HEK293 (cell line): Measurements from ENCODE around the gene OR5AC2.

ENCODE experiments used
- CTCF ChIA-PET: fragments of 350-600 bp; formaldehyde crosslinking; extraction: SDS; loops from one replicate; lab custom pipeline; 2021; ENCODE audit warnings: antibody characterized with exemption; lab: Yijun Ruan, JAX
- POLR2A ChIA-PET: fragments of 300-600 bp; formaldehyde crosslinking; extraction: SDS; loops from one replicate; lab custom pipeline; 2020; ENCODE audit warnings: antibody characterized with exemption, inconsistent platforms; lab: Yijun Ruan, JAX
- H3K27ac ChIP-seq: fragments of 200-500 bp; sonication (Bioruptor generic); 2 replicates; pipeline ENCODE4 v1.5.1; 2014; ENCODE audit warnings: low read depth, low read length, control low read depth, inconsistent platforms; ENCODE audit errors: extremely low read depth
- H3K36me3 ChIP-seq, 2 experiments: fragments of 200-500 bp in 1 of 2; sonication (Bioruptor generic) in 1 of 2; 1 replicate in 1 of 2; 2 replicates in 1 of 2; pipeline ENCODE4 v1.5.1; 2014 to 2017; ENCODE audit warnings: inconsistent platforms in 2 of 2, low read length in 2 of 2; ENCODE audit not compliant: control insufficient read depth in 2 of 2, insufficient read depth in 1 of 2
- H3K4me1 ChIP-seq: fragments of 200-500 bp; sonication (Bioruptor generic); 2 replicates; pipeline ENCODE4 v1.5.1; 2014; ENCODE audit warnings: mild to moderate bottlenecking, low read length, inconsistent platforms; ENCODE audit not compliant: control insufficient read depth, insufficient read depth
- H3K4me3 ChIP-seq: 2 replicates; pipeline ENCODE4 v1.5.1; 2011; ENCODE audit warnings: low read depth, mild to moderate bottlenecking, control low read depth, low read length, moderate library complexity
- H3K9me3 ChIP-seq: fragments of 200-500 bp; sonication (Bioruptor generic); 2 replicates; pipeline ENCODE4 v1.5.1; 2014; ENCODE audit warnings: low read depth, low read length, inconsistent platforms; ENCODE audit not compliant: control insufficient read depth, insufficient read depth
- BCL11A ChIP-seq: fragments of 450-650 bp; formaldehyde crosslinking; IDR thresholded peaks from 2 replicates; pipeline ENCODE4 v1.5.1; 2016; ENCODE audit warnings: low read depth, missing biosample characterization, missing genetic modification characterization
- KLF7 ChIP-seq: fragments of 450-650 bp; formaldehyde crosslinking; IDR thresholded peaks from 2 replicates; pipeline ENCODE4 v1.5.1; 2016; ENCODE audit warnings: missing biosample characterization, missing genetic modification characterization, borderline replicate concordance
- SCRT1 ChIP-seq: fragments of 450-650 bp; formaldehyde crosslinking; IDR thresholded peaks from 2 replicates; pipeline ENCODE4 v1.5.1; 2016; ENCODE audit warnings: missing biosample characterization, missing genetic modification characterization, borderline replicate concordance
- SCRT2 ChIP-seq: fragments of 450-650 bp; formaldehyde crosslinking; IDR thresholded peaks from 2 replicates; pipeline ENCODE4 v1.5.1; 2016; ENCODE audit warnings: missing biosample characterization, missing genetic modification characterization
- SP3 ChIP-seq: fragments of 450-650 bp; formaldehyde crosslinking; IDR thresholded peaks from 2 replicates; pipeline ENCODE4 v1.5.1; 2016; ENCODE audit warnings: missing biosample characterization, missing genetic modification characterization
- ZBTB1 ChIP-seq: fragments of 450-650 bp; formaldehyde crosslinking; IDR thresholded peaks from 2 replicates; pipeline ENCODE4 v1.5.1; 2016; ENCODE audit warnings: missing biosample characterization, missing genetic modification characterization
- ZBTB20 ChIP-seq: fragments of 450-650 bp; formaldehyde crosslinking; IDR thresholded peaks from 2 replicates; pipeline ENCODE4 v1.5.1; 2016; ENCODE audit warnings: missing biosample characterization, missing genetic modification characterization
- ZBTB48 ChIP-seq: fragments of 450-650 bp; formaldehyde crosslinking; IDR thresholded peaks from 2 replicates; pipeline ENCODE4 v1.5.1; 2016; ENCODE audit warnings: missing biosample characterization, missing genetic modification characterization
- ZNF133 ChIP-seq: fragments of 450-650 bp; formaldehyde crosslinking; IDR thresholded peaks from 2 replicates; pipeline ENCODE4 v1.5.1; 2016; ENCODE audit warnings: missing biosample characterization, missing genetic modification characterization
- ZNF184 ChIP-seq: fragments of 450-650 bp; IDR thresholded peaks from 2 replicates; pipeline ENCODE4 v1.5.1; 2018; ENCODE audit warnings: missing biosample characterization, mild to moderate bottlenecking, missing genetic modification characterization
- ZNF19 ChIP-seq: fragments of 450-650 bp; formaldehyde crosslinking; IDR thresholded peaks from 2 replicates; pipeline ENCODE4; 2016; ENCODE audit warnings: missing biosample characterization, missing genetic modification characterization, low read depth
- ZNF223 ChIP-seq: fragments of 450-650 bp; formaldehyde crosslinking; IDR thresholded peaks from 2 replicates; pipeline ENCODE4 v1.5.1; 2016; ENCODE audit warnings: missing biosample characterization, missing genetic modification characterization
- ZNF37A ChIP-seq: fragments of 450-650 bp; IDR thresholded peaks from 2 replicates; pipeline ENCODE4 v1.5.1; 2018; ENCODE audit warnings: missing biosample characterization, missing genetic modification characterization
- ZNF549 ChIP-seq: fragments of 450-650 bp; IDR thresholded peaks from 2 replicates; pipeline ENCODE4 v1.5.1; 2018; ENCODE audit warnings: missing biosample characterization, missing genetic modification characterization, mild to moderate bottlenecking, inconsistent platforms, moderate library complexity
- ZNF560 ChIP-seq: fragments of 450-650 bp; formaldehyde crosslinking; IDR thresholded peaks from 2 replicates; pipeline ENCODE4 v1.5.1; 2017; ENCODE audit warnings: missing biosample characterization, missing genetic modification characterization, borderline replicate concordance
- ZNF629 ChIP-seq: fragments of 450-650 bp; formaldehyde crosslinking; IDR thresholded peaks from 2 replicates; pipeline ENCODE4 v1.5.1; 2017; ENCODE audit warnings: missing biosample characterization, missing genetic modification characterization
- ZNF776 ChIP-seq: fragments of 450-650 bp; formaldehyde crosslinking; IDR thresholded peaks from 2 replicates; pipeline ENCODE4 v1.5.0; 2017; ENCODE audit warnings: missing biosample characterization, missing genetic modification characterization, borderline replicate concordance
- ZNF792 ChIP-seq: fragments of 450-650 bp; formaldehyde crosslinking; IDR thresholded peaks from 2 replicates; pipeline ENCODE4 v1.5.1; 2016; ENCODE audit warnings: missing biosample characterization, missing genetic modification characterization
- TF ChIP-seq, protein P1 (sequence below): fragments of 450-650 bp; formaldehyde crosslinking; IDR thresholded peaks from 2 replicates; pipeline ENCODE4 v1.5.1; 2017; ENCODE audit warnings: missing biosample characterization, missing genetic modification characterization
- TF ChIP-seq, protein P2 (sequence below): fragments of 450-650 bp; formaldehyde crosslinking; IDR thresholded peaks from 2 replicates; pipeline ENCODE4 v1.5.1; 2017; ENCODE audit warnings: missing biosample characterization, missing genetic modification characterization
- TF ChIP-seq, protein P3 (sequence below): fragments of 450-650 bp; formaldehyde crosslinking; IDR thresholded peaks from 2 replicates; pipeline ENCODE4 v1.5.1; 2017; ENCODE audit warnings: missing biosample characterization, missing genetic modification characterization
- TF ChIP-seq, protein P4 (sequence below): fragments of 450-650 bp; formaldehyde crosslinking; IDR thresholded peaks from 2 replicates; pipeline ENCODE4 v1.5.1; 2016; ENCODE audit warnings: missing biosample characterization, missing genetic modification characterization

The OR5AC2 gene

DNA sequence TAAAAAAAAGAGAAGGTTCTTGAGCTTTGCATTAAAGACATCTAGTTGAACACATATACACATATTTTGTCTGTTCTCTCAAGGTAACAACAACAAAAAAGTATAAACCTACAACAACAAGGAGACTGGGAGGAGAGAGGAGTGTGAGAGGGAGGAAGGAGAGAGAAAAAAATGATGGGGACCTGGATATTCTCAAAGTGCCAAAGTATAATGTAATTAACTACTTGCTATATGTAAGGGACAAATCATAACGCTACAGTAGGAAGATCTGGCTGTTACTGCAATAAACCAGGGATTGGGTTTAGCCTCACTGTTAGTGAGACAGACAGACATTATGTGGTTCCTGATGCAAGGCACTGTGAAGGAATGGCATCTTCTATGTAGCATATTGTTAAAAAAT, 37.7 kb upstream of the OR5AC2 start:
- Histone ChIP-seq H3K4me3 (no peak overlapping the region), H3K36me3 (no peaks in the 10 kb centered on the region), H3K4me1 (no peaks in the 10 kb centered on the region), H3K27ac (no peak overlapping the region), H3K9me3 (no peaks in the 10 kb centered on the region)
- TF ChIP-seq, protein P1, sequence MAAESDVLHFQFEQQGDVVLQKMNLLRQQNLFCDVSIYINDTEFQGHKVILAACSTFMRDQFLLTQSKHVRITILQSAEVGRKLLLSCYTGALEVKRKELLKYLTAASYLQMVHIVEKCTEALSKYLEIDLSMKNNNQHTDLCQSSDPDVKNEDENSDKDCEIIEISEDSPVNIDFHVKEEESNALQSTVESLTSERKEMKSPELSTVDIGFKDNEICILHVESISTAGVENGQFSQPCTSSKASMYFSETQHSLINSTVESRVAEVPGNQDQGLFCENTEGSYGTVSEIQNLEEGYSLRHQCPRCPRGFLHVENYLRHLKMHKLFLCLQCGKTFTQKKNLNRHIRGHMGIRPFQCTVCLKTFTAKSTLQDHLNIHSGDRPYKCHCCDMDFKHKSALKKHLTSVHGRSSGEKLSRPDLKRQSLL (tag by site-specific recombination): no peak
- TF ChIP-seq, protein P2, sequence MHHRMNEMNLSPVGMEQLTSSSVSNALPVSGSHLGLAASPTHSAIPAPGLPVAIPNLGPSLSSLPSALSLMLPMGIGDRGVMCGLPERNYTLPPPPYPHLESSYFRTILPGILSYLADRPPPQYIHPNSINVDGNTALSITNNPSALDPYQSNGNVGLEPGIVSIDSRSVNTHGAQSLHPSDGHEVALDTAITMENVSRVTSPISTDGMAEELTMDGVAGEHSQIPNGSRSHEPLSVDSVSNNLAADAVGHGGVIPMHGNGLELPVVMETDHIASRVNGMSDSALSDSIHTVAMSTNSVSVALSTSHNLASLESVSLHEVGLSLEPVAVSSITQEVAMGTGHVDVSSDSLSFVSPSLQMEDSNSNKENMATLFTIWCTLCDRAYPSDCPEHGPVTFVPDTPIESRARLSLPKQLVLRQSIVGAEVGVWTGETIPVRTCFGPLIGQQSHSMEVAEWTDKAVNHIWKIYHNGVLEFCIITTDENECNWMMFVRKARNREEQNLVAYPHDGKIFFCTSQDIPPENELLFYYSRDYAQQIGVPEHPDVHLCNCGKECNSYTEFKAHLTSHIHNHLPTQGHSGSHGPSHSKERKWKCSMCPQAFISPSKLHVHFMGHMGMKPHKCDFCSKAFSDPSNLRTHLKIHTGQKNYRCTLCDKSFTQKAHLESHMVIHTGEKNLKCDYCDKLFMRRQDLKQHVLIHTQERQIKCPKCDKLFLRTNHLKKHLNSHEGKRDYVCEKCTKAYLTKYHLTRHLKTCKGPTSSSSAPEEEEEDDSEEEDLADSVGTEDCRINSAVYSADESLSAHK: no peak
- TF ChIP-seq ZNF223 (no peak), ZBTB1 (no peak), ZBTB20 (tag by site-specific recombination) (no peak), SCRT1 (tag by site-specific recombination) (no peak), KLF7 (tag by site-specific recombination) (no peak), BCL11A (tag by site-specific recombination) (no peak), ZNF776 (tag by site-specific recombination) (no peak), ZNF19 (no peak), ZNF37A (no peak), ZNF560 (tag by site-specific recombination) (no peak), ZBTB48 (tag by site-specific recombination) (no peak), ZNF133 (tag by site-specific recombination) (no peak), SP3 (tag by site-specific recombination) (no peak), ZNF184 (no peak), ZNF549 (no peak), ZNF792 (tag by site-specific recombination) (no peak)
- TF ChIP-seq, protein P3, sequence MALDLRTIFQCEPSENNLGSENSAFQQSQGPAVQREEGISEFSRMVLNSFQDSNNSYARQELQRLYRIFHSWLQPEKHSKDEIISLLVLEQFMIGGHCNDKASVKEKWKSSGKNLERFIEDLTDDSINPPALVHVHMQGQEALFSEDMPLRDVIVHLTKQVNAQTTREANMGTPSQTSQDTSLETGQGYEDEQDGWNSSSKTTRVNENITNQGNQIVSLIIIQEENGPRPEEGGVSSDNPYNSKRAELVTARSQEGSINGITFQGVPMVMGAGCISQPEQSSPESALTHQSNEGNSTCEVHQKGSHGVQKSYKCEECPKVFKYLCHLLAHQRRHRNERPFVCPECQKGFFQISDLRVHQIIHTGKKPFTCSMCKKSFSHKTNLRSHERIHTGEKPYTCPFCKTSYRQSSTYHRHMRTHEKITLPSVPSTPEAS (tag by site-specific recombination): no peak
- POLR2A ChIA-PET: no interaction called here
- CTCF ChIA-PET: no interaction called here

DNA sequence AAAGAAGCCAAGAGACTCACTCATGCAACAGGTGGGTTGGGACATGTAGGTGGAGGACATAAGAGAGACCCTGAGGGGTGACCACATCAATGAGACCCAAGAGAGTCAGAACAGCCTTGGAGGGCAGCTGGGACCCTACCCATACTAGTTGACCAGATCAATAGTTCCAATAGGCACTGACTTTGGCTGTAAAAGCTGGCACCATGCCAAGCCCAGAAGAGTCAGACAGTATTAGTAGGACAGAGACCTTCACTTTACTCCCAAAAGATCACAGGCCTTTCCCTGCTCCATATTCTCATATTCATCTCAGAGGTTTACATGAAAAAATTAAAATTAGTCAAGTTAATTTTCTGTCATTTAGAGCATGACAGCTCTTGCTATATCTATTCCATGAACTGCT, 30.9 kb upstream of the OR5AC2 start:
- CTCF ChIA-PET: interaction anchor here (1.7 kb wide), 1 partner anchor 16 kb away, joined by 13 read pairs; no protein-coding TSS in a partner anchor
- POLR2A ChIA-PET: no interaction called here
- Histone ChIP-seq H3K27ac (no peak overlapping the region), H3K9me3 (no peaks in the 10 kb centered on the region), H3K4me1 (no peaks in the 10 kb centered on the region), H3K4me3 (no peak overlapping the region), H3K36me3 (no peaks in the 10 kb centered on the region)
- TF ChIP-seq ZNF629 (tag by site-specific recombination) (no peak), SCRT2 (tag by site-specific recombination) (peak; percentile 62)
- TF ChIP-seq, protein P4, sequence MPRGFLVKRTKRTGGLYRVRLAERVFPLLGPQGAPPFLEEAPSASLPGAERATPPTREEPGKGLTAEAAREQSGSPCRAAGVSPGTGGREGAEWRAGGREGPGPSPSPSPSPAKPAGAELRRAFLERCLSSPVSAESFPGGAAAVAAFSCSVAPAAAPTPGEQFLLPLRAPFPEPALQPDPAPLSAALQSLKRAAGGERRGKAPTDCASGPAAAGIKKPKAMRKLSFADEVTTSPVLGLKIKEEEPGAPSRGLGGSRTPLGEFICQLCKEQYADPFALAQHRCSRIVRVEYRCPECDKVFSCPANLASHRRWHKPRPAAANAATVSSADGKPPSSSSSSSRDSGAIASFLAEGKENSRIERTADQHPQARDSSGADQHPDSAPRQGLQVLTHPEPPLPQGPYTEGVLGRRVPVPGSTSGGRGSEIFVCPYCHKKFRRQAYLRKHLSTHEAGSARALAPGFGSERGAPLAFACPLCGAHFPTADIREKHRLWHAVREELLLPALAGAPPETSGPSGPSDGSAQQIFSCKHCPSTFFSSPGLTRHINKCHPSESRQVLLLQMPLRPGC (tag by site-specific recombination): no peak
